Sigmoid colon (tissue), 4 donors: ENCODE results near the gene CWC27.

ENCODE experiments used
- EP300 ChIP-seq, 4 donors: sonication (generic); formaldehyde crosslinking; IDR thresholded peaks; one replicate each; pipeline ENCODE4 v1.6.1; 2017; ENCODE audit warnings: antibody characterized with exemption in 4 of 4
- POLR2A ChIP-seq, 2 donors: fragments of 450-650 bp; IDR thresholded peaks; one replicate each; pipeline ENCODE4 v1.6.1; 2016; ENCODE audit warnings: antibody characterized with exemption in 2 of 2, mild to moderate bottlenecking in 2 of 2, moderate library complexity in 2 of 2
- POLR2AphosphoS5 ChIP-seq, 4 donors: sonication (generic); formaldehyde crosslinking; IDR thresholded peaks; one replicate each; pipeline ENCODE4 v1.6.1; 2017; ENCODE audit warnings: antibody characterized with exemption in 4 of 4
- TF ChIP-seq, protein P1 (sequence below), 4 experiments: fragments of 450-650 bp in 3 of 4; fragments of 200-600 bp in 1 of 4; IDR thresholded peaks; one replicate each; pipeline ENCODE4 v1.5.1; 2016 to 2019; ENCODE audit warnings: antibody characterized with exemption in 4 of 4, mild to moderate bottlenecking in 3 of 4, moderate library complexity in 2 of 4

DNA sequence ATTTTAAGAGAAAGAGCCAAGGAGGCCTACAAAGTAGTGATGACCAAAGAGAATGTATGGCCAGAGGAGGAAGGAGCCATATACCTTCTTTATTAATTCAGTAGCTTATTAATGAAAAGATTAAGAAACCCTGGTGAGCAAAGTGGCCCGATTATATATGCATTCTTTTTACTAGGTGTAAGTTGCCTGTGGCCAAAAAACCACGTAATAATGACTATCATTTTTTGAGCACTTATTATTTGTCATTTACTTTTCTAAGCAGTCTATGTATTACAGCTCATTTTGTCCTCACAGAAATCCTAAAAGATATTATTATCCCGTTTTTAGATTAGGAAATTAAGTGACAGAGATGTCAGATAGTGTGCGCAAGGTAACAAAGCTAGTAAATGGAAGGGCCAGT, 3.0 kb downstream of the CWC27 start:
- TF ChIP-seq, protein P1, sequence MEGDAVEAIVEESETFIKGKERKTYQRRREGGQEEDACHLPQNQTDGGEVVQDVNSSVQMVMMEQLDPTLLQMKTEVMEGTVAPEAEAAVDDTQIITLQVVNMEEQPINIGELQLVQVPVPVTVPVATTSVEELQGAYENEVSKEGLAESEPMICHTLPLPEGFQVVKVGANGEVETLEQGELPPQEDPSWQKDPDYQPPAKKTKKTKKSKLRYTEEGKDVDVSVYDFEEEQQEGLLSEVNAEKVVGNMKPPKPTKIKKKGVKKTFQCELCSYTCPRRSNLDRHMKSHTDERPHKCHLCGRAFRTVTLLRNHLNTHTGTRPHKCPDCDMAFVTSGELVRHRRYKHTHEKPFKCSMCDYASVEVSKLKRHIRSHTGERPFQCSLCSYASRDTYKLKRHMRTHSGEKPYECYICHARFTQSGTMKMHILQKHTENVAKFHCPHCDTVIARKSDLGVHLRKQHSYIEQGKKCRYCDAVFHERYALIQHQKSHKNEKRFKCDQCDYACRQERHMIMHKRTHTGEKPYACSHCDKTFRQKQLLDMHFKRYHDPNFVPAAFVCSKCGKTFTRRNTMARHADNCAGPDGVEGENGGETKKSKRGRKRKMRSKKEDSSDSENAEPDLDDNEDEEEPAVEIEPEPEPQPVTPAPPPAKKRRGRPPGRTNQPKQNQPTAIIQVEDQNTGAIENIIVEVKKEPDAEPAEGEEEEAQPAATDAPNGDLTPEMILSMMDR (IDR thresholded peaks at IDR 0.05), result no peak
- TF ChIP-seq POLR2AphosphoS5 (IDR thresholded peaks at IDR 0.05), result no peak
- no peak for TF ChIP-seq EP300 (IDR thresholded peaks at IDR 0.05)
- no peak for TF ChIP-seq POLR2A (IDR thresholded peaks at IDR 0.05)
